ENCODE measurements around the gene NUDT3.
"Not testable (repeated sequence)": the region's sequence is repeated elsewhere in the genome, so short reads cannot be mapped to it uniquely, and the experiment has no call there.

NUDT3 gene

GRCh38 chr6:34332251-34333198 is 59.9 kb downstream of the NUDT3 start:
- Histone ChIP-seq H3K4me3 (ENCODE audit: low read depth in 1 of 2, low read length in 1 of 2) (peak overlapping the region; percentile 36 to 39), H3K27ac (peak overlapping the region; percentile 87), H3K27me3 (no peaks in the 10 kb centered on the region), H3K36me3 (no peaks in the 10 kb centered on the region), H3K9me3 (no peaks in the 10 kb centered on the region), H3K4me1 (ENCODE audit: control insufficient read depth in 1 of 2, insufficient read depth in 1 of 2, low read depth in 1 of 2, low read length in 1 of 2) (peaks cover 44 to 48% of the 10 kb centered on the region in 2 experiments)
- no peak for TF ChIP-seq CTCF (IDR thresholded peaks at IDR 0.05)

- TF ChIP-seq CTCF (IDR thresholded peaks at IDR 0.05), result no peak
- peaks cover 34 to 39% of the 10 kb centered on the region in 2 experiments for H3K4me1 ChIP-seq (ENCODE audit: control insufficient read depth in 1 of 2, insufficient read depth in 1 of 2, low read depth in 1 of 2, low read length in 1 of 2)
- no peaks in the 10 kb centered on the region for H3K9me3 ChIP-seq
- no peaks in the 10 kb centered on the region for H3K36me3 ChIP-seq
- H3K27ac ChIP-seq, result peak overlapping the region; percentile 87
- no peak overlapping the region for H3K4me3 ChIP-seq (ENCODE audit: low read depth in 1 of 2, low read length in 1 of 2)
- no peaks in the 10 kb centered on the region for H3K27me3 ChIP-seq
Observed at GRCh38 chr6:34331371-34332050, 61.0 kb downstream of the NUDT3 start.

GRCh38 chr6:34329814-34330213 is 62.7 kb downstream of the NUDT3 start:
- H3K27me3 ChIP-seq; H3K9me3 ChIP-seq; H3K27ac ChIP-seq; H3K4me3 ChIP-seq (ENCODE audit: low read depth in 1 of 2, low read length in 1 of 2); H3K36me3 ChIP-seq: not testable (repeated sequence)
- peaks cover 31 to 32% of the 10 kb centered on the region in 2 experiments for H3K4me1 ChIP-seq (ENCODE audit: control insufficient read depth in 1 of 2, insufficient read depth in 1 of 2, low read depth in 1 of 2, low read length in 1 of 2)

GRCh38 chr6:34328969-34329368 is 63.5 kb downstream of the NUDT3 start:
- peaks cover 28% of the 10 kb centered on the region in 2 experiments for H3K4me1 ChIP-seq (ENCODE audit: control insufficient read depth in 1 of 2, insufficient read depth in 1 of 2, low read depth in 1 of 2, low read length in 1 of 2)
- H3K9me3 ChIP-seq, result no peaks in the 10 kb centered on the region
- H3K36me3 ChIP-seq, result no peaks in the 10 kb centered on the region
- H3K4me3 ChIP-seq (ENCODE audit: low read depth in 1 of 2, low read length in 1 of 2), result no peak overlapping the region
- H3K27me3 ChIP-seq, result no peaks in the 10 kb centered on the region
- no peak for TF ChIP-seq CTCF (IDR thresholded peaks at IDR 0.05)
- peak overlapping the region; percentile 18 for H3K27ac ChIP-seq

GRCh38 chr6:34327313-34328205 is 64.9 kb downstream of the NUDT3 start:
- H3K9me3 ChIP-seq; H3K36me3 ChIP-seq; H3K27me3 ChIP-seq; H3K4me3 ChIP-seq (ENCODE audit: low read depth in 1 of 2, low read length in 1 of 2): not testable (repeated sequence)
- Histone ChIP-seq H3K27ac (peak overlapping the region; percentile 3), H3K4me1 (ENCODE audit: control insufficient read depth in 1 of 2, insufficient read depth in 1 of 2, low read depth in 1 of 2, low read length in 1 of 2) (peaks cover 14% of the 10 kb centered on the region in 2 experiments)

GRCh38 chr6:34325633-34326032 is 66.8 kb downstream of the NUDT3 start:
- Histone ChIP-seq H3K4me3 (ENCODE audit: low read depth in 1 of 2, low read length in 1 of 2) (no peak overlapping the region), H3K27me3 (no peaks in the 10 kb centered on the region), H3K36me3 (no peaks in the 10 kb centered on the region), H3K27ac (no peak overlapping the region), H3K4me1 (ENCODE audit: control insufficient read depth in 1 of 2, insufficient read depth in 1 of 2, low read depth in 1 of 2, low read length in 1 of 2) (no peaks in the 10 kb centered on the region), H3K9me3 (no peaks in the 10 kb centered on the region)
- TF ChIP-seq CTCF (IDR thresholded peaks at IDR 0.05), result no peak
